ENCODE results near the gene MYB.

MYB gene

DNA sequence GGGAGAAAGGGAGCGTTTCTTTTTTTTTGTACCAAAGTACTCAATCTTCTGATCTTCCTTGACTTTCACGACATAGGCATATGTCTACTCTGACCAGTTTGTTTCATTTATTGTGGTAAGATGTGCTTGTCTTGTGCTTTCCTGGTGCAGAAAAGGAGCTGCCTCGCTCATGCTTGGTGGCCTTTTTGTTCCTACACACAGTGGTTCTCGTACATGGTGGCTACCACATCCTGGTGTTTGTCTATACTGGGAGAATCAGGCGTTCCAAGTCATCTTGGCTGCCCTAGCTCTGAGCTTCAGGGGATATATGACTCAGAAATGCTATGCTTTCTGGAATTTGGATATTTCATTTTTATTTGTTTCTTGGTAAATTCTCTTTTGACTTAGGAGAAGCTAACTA is 31.8 kb downstream of the MYB start:
- H3K4me3 ChIP-seq (ENCODE audit: low read length): no peak overlapping the region
- DNase-seq (ENCODE audit: low read depth, low spot score): peak; percentile 81

DNA sequence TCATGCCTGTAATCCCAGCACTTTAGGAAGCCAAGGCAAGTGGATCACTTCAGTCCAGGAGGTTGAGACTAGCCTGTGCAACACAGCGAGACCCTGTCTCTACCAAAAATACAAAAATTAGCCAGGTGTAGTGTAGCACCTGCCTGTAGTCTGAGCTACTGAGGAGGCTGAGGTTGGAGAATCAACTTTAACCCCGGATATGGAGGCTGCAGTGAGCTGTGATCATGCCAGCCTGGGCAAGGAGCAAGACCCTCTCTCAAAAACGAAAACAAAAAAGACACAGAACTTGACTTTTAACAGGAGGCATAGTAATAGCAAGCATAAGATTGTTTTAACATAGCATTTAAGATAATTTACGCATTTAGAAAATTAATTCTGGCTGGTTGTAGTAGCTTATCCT is 32.5 kb downstream of the MYB start:
- H3K4me3 ChIP-seq (ENCODE audit: low read length): no peak overlapping the region
- DNase-seq (ENCODE audit: low read depth, low spot score): no peak

DNA sequence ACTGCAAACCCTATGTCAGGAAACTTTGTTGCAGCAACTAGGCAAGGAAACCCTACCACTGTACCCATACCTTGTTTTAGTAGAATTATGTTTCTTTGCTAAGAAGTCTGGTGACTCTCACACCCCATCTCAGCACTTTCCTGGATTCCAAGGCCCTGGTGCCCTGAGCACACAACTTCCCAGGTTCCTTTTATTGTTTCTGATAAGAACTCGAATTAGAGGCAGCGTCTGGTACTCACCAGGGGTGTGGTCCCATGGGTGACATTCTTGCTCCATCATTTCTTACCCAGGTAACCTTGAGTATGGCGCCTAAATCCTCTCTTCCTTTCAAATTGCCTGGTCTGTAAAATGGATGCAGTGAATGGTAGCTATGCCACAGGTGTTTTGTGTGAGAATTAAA is 34.1 kb downstream of the MYB start:
- no peak for DNase-seq (ENCODE audit: low read depth, low spot score)
- H3K4me3 ChIP-seq (ENCODE audit: low read length): no peak overlapping the region

- no peak overlapping the region for H3K4me3 ChIP-seq (ENCODE audit: low read length)
- DNase-seq (ENCODE audit: low read depth, low spot score): no peak
Measured at GRCh38 chr6:135215563-135215962, 34.5 kb downstream of the MYB start.

- DNase-seq (ENCODE audit: low read depth, low spot score): no peak
- no peak overlapping the region for H3K4me3 ChIP-seq (ENCODE audit: low read length)
Measured at GRCh38 chr6:135217663-135218062, 36.6 kb downstream of the MYB start.

- H3K4me3 ChIP-seq (ENCODE audit: low read length): no peak overlapping the region
- DNase-seq (ENCODE audit: low read depth, low spot score): no peak
Measured at GRCh38 chr6:135219346-135219745, 38.2 kb downstream of the MYB start.

- DNase-seq (ENCODE audit: low read depth, low spot score): no peak
- H3K4me3 ChIP-seq (ENCODE audit: low read length): no peak overlapping the region
Measured at GRCh38 chr6:135221042-135221441, 39.9 kb downstream of the MYB start.

DNA sequence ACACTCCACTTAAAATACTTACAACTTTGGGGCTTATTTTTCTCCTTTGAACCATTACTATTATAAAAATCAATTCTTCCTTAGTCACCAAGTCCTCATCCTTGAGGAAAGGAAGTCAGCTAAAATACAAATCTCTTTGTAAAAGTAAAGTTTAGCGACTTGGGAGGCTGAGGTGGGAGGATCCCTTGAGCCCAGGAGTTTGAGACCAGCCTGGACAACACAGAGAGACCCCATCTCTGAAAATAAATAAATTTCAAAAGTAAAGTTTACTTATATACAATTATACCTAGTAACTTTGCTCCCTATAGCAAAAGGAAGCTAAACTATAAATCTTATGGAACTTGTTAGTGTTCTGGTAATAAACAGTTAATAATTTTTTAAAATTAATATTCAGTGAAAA is 40.4 kb downstream of the MYB start:
- no peak for DNase-seq (ENCODE audit: low read depth, low spot score)
- H3K4me3 ChIP-seq (ENCODE audit: low read length): no peak overlapping the region

DNA sequence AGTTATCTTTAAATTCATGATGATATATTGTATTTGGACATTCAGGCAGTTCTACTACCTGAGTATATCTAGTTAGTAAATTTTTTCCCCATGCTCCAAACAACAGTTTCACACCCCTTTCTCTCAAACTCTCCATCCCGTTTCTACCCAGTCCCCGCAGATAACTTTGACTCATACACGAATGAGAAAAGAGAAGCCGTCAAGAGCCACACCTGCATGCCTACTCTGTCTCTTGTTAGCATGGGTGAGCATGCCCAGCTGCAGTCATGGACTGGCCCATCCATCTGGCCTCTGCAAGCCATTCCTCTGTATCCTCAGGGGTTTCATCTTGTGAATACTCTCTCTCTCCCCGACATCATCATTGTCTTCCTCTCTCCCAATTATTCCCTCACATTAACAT is 41.5 kb downstream of the MYB start:
- DNase-seq (ENCODE audit: low read depth, low spot score): no peak
- no peak overlapping the region for H3K4me3 ChIP-seq (ENCODE audit: low read length)

- no peak overlapping the region for H3K4me3 ChIP-seq (ENCODE audit: low read length)
- no peak for DNase-seq (ENCODE audit: low read depth, low spot score)
Measured at GRCh38 chr6:135224037-135224647, 43.0 kb downstream of the MYB start.

- H3K4me3 ChIP-seq (ENCODE audit: low read length): no peak overlapping the region
- DNase-seq (ENCODE audit: low read depth, low spot score): no peak
Measured at GRCh38 chr6:135225911-135226310, 44.8 kb downstream of the MYB start.

- no peak for DNase-seq (ENCODE audit: low read depth, low spot score)
- no peak overlapping the region for H3K4me3 ChIP-seq (ENCODE audit: low read length)
Measured at GRCh38 chr6:135226537-135226936, 45.4 kb downstream of the MYB start.

DNA sequence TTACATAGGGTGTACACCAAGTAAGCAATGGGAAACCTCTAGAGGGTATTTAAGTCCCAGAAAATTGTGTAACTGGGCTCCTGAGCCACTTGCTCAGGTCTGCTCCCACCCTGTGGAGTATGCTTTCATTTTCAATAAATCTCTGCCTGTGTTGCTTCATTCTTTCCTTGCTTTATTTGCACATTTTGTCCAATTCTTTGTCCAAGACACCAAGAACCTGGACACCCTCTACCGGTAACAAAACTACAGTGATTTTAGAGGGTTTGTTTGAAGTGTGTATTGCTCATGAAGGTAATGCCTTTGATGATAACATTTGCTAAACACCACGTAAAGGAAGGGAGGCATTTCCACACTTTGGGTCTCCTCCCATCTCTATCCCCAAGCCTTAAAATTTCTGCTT is 46.2 kb downstream of the MYB start:
- H3K4me3 ChIP-seq (ENCODE audit: low read length): no peak overlapping the region
- DNase-seq (ENCODE audit: low read depth, low spot score): peak; percentile 57

DNA sequence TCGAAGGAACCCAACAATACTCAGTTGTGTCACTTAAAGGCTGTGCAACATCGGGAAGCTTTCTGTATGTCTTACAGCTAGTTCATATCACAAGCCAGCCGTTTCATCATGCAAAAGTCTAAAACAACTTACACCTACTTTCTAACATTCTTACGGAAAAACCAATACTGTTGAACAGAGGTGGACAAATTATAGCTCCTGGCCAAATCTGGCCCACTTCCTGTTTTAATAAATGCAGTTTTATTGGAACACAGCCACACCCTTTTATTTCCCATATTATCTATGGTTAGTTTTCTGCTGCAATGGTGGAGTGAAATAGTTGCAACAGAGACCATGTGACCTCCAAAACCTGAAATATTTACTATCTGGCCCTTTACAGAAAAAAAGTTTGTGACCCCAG is 46.6 kb downstream of the MYB start:
- H3K4me3 ChIP-seq (ENCODE audit: low read length): no peak overlapping the region
- no peak for DNase-seq (ENCODE audit: low read depth, low spot score)

DNA sequence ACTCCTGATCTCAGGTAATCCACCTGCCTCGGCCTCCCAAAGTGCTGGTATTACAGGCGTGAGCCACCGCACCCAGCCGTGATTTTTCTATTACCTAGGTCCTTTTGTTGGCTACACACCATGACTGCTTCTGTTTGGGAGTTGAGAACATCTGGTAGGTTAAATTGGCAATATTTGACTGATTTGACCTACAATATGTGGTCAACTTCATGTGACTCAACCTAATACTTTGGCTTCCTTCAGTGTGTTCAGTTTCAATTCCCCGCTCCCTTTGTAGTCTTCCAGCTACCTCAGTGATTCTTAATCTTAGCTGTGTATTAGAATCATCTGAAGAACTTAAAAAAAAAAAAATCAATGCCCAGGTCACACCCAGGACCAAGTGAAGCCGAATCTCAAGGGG is 47.4 kb downstream of the MYB start:
- no peak for DNase-seq (ENCODE audit: low read depth, low spot score)
- no peak overlapping the region for H3K4me3 ChIP-seq (ENCODE audit: low read length)

DNA sequence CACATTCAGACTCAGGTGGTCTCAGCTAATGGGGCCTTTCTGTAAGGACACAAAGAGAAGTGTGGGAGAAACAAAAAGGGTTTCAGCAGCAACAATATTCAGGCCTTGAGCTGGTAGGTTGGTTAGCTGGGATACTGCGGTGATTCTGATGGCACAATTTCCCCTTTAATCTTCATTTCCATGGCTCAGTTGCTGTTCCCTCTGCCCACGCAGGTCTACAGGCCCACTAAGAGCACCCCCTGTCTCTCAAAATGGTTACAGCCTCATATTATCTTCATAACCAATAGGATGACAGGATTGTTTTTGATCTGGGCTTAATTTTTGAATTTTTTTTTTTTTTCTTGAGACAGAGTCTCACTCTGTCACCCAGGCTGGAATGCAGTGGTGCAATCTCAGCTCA is 48.9 kb downstream of the MYB start:
- H3K4me3 ChIP-seq (ENCODE audit: low read length): no peak overlapping the region
- DNase-seq (ENCODE audit: low read depth, low spot score): no peak

GRCh38 chr6:135230711-135231468 is 49.8 kb downstream of the MYB start:
- no peak overlapping the region for H3K4me3 ChIP-seq (ENCODE audit: low read length)
- DNase-seq (ENCODE audit: low read depth, low spot score): no peak

DNA sequence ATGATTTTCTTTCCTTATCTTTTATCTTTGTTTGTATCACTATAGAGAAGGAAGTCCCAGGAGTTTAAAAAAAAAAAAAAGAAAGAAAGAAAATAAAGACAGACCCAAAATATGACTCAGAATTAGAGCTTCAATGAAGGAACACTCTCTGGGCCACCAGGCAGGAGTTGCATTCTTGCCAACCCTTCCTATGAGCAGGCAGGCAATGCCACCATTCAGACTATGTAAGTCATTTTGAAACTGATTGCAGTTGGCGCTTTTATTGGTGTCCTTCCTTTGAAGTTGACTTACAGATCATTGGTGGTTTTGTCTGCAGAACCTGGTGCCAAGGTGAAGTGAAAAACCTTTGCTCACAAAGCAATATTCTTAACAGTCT is 50.3 kb downstream of the MYB start:
- no peak for DNase-seq (ENCODE audit: low read depth, low spot score)
- no peak overlapping the region for H3K4me3 ChIP-seq (ENCODE audit: low read length)

DNA sequence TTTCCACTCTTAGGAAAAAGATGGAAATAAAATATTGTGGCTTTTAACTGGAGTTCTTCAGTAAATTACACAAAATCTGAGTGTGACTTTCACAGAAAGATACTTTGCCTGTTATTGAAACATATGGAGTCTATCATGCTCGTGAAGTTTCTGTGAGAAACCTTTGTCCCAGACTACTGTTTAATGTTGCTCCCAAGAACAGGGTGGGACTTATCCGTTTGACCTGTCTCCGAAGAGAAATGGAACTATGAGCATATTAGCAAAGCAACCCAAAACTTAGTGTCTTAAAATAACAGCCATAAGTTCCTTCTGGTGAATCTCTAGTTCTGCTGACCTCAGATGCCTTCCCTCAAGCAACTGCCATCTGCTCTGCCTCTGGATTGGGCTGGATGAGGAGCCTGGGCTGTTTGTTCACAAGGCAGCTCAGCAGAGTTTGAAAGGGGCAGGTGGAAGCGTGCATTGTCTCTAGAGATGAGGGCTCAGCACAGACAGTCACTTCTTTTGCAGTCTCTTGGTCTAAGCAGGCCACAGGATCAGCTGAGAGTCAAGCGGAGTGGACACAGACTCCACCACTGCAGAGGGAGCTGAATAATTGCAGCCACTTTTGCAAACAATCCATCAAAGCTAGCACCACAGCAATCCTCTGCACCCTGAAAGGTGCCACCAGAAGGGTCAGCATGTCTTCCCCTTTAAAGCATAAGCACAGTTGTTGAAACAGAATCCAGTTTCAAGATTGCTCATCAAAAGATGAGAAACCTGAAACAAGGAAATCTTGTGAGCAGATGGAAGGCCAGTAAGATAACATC is 52.8 kb downstream of the MYB start:
- DNase-seq (ENCODE audit: low read depth, low spot score): no peak
- no peak overlapping the region for H3K4me3 ChIP-seq (ENCODE audit: low read length)

- DNase-seq (ENCODE audit: low read depth, low spot score): no peak
- no peak overlapping the region for H3K4me3 ChIP-seq (ENCODE audit: low read length)
Measured at GRCh38 chr6:135234492-135234780, 53.3 kb downstream of the MYB start.

DNA sequence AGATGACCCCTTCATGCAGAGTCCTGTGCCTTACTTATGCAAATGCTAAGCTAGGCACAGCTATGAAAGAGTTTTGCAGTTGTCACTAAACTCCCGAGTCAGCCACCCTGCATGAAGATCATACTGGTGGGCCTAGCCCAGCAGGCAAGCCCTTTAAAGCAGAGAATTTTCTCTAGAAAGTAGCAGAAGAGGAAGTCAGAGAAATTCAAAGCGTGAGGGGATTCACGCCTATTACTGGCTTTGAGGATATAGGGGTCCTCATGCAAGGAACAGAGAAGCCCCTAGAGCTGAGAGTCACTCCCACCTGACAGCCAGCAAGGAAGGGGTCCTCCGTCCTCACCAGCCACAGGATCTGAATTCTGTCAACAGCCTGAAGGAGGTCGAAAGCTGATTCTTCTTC is 54.6 kb downstream of the MYB start:
- no peak for DNase-seq (ENCODE audit: low read depth, low spot score)
- H3K4me3 ChIP-seq (ENCODE audit: low read length): no peak overlapping the region
